Head of caudate nucleus (tissue), 42 donors: ENCODE results near the gene BTRC.
"Not testable (repeated sequence)": the region's sequence is repeated elsewhere in the genome, so short reads cannot be mapped to it uniquely, and the experiment has no call there.

Experiments used
- DNase-seq, 42 donors: peaks; one replicate each; pipeline versions ENCODE4 v3.0.0 to v3.0.0-alpha.2; 2020 to 2021; ENCODE audit warnings: mixed read lengths in 7 of 42
- intact Hi-C: fragments of 100-400 bp; cut with DNase I; formaldehyde crosslinking; loops from one replicate; pipeline ENCODE4 v1.15.0; 2022

BTRC gene

DNA sequence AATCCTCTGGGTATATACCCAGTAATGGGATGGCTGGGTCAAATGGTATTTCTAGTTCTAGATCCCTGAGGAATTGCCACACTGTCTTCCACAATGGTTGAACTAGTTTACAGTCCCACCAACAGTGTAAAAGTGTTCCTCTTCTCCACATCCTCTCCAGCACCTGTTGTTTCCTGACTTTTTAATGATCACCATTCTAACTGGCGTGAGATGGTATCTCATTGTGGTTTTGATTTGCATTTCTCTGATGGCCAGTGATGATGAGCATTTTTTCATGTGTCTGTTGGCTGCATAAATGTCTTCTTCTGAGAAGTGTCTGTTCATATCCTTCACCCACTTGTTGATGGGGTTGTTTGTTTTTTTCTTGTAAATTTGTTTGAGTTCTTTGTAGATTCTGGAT lies 68.0 kb downstream of the BTRC start:
- intact Hi-C loops, DNase-seq: not testable (repeated sequence)

DNA sequence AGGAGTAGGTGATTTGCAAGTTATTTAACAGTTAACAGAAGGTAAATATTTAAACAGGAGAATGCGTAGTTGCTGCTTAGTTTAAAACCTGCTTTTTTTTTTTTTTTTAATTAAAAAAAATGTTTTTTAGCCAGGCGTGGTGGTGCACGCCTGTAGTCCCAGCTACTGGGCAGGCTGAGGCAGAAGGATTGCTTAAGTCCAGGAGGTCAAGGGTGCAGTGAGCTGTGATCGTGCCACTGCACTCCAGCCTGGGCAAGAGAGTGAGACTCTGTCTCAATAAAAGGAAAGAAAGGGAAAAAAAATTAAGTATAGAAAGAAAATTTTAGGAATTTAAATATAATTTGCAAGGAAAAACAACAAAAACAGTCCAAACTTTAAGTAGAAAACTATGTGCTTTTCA lies 71.6 kb downstream of the BTRC start:
- no peak for DNase-seq
- intact Hi-C loops: no loop called here

DNA sequence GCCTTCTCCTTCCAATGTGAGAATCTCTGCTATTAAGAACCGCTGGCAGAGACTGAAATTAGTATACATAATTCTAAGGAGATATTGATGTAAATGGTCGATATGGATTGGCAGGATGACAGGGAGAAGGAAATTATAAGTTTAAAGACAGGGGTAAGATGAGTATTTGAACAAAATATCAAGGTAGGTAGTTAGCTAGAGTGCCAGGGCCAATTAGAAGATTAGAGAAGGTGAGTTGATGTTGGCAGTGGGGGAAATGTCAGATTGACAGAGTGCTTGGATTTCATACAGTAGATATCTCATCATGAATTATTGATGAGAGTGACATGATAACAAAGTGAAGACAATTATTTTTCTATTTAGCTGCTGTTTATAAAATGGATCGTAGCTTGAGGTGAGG lies 74.1 kb downstream of the BTRC start:
- DNase-seq: no peak
- intact Hi-C loops: no loop called here

DNA sequence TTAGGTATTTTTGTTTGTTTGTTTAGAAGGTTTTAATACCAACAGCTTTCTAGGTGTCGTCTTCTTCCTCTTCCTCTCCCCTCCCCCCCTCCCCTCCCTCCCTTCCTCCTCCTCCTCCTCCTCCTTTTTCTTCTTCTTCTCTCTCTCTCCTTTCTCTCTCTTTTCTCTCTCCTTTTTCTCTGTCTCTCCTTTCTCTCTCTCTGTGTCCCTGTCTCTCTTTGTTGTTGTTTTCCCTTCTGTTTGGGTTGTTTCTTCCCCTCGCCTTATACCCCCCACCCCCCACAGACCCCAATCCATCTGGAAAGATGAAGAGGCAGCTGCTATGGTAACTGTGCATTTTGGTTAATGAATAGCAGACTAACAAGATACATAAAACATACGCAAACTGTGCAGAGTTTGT lies 75.5 kb downstream of the BTRC start:
- intact Hi-C loops: no loop called here
- DNase-seq: no peak

DNA sequence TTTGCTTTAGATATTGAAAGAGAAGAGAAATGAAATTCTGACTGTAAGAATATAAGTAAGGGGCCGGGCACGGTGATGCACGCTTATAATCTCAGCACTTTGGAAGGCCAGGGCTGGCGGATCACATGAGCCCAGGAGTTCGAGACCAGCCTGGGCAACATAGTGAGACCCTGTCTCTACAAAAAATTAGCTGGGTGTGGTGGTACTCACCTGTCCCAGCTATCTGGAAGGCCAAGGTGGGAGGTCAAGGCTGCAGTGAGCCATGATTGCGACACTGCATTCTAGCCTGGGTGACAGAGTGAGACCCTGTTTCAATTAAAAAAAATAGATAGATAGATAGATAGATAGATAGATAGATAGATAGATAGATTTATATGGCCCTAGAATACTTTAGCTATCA lies 82.3 kb downstream of the BTRC start:
- intact Hi-C loops: no loop called here
- no peak for DNase-seq

DNA sequence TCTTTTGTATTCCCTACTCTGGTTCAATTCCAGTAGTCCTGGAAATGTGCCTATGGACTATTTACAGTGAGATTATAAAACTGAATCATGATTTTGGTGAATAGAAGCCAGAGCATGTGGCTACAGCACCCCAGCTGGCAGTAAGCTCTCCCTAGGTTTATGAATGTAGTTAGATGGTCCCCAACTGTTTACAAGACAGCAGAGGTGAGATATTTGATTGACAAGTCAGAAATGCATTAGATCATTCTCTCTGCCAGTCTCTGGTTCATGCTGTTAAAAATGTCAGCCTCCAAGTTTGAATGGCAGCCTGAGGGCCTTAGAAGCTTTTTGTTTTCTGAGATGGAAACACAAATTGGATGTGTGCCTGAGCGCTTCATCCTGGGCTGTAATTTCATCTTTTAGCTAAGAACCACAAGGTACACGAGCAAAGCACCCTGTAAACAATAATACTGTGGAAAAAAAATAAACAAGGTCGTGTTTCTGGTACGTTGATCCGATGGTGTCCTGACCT lies 85.0 kb downstream of the BTRC start:
- DNase-seq: no peak
- intact Hi-C loops: no loop called here

DNA sequence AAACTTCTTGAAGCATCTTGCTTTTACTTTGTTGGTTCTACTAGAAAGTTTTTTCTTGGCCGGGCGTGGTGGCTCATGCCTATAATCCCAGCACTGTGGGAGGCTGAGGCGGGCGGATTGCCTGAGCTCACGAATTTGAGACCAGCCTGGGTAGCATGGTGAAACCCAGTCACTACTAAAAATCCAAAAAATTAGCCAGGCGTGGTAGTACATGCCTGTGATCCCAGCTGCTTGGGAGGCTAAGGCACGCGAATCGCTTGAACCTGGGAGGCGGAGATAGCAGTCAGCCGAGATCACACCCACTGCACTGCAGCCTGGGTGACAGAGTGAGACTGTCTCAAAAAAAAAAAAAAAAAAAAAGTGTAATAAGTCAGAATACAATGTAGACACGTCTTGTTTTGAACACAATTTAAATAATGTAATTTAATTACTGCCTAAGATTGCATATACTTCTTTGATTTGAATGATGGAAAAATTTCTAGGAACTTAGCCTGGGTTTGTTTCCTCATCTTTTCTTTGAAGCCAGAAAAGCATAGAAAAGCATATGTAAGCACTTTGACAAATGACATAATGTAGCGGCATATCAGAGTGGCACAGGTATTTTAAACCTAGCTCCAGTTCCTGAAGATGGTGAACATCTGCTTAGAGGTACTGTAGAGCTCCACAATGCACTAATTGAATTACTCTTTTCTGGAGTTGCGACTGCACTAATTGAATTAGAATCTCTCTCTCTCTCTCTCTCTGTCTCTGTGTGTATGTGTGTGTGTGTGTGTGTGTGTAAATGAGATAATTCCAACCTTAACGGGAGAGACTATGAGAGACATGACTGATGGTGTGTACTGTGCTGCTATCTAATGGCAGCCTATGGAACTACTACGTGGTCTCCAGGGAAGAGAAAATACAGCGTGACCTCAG lies 87.8 kb downstream of the BTRC start:
- intact Hi-C loops: loop anchor here (10.0 kb wide), 1 partner anchor 157 kb away; no protein-coding TSS in a partner anchor
- DNase-seq: peak in 38 of 42 donors; percentile 15 to 74 (median 42)

DNA sequence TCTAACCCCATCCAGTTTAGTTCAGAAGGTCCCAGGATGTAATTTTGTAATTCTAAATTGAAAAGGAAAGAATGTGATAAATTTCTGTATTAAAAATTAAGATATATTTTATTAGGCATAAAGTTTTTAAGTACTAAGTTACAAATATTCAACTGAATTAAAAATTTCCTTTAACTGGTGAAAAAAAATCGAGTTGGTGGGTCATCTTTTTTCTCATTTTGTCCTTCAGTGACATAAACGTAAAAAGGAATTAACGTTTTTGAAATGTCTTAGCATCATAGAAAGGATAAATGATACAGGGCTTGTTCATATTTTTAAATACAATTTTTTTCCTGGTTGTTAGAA lies 88.5 kb downstream of the BTRC start:
- intact Hi-C loops: loop anchor here (10.0 kb wide), 1 partner anchor 158 kb away; no protein-coding TSS in a partner anchor
- DNase-seq: no peak

DNA sequence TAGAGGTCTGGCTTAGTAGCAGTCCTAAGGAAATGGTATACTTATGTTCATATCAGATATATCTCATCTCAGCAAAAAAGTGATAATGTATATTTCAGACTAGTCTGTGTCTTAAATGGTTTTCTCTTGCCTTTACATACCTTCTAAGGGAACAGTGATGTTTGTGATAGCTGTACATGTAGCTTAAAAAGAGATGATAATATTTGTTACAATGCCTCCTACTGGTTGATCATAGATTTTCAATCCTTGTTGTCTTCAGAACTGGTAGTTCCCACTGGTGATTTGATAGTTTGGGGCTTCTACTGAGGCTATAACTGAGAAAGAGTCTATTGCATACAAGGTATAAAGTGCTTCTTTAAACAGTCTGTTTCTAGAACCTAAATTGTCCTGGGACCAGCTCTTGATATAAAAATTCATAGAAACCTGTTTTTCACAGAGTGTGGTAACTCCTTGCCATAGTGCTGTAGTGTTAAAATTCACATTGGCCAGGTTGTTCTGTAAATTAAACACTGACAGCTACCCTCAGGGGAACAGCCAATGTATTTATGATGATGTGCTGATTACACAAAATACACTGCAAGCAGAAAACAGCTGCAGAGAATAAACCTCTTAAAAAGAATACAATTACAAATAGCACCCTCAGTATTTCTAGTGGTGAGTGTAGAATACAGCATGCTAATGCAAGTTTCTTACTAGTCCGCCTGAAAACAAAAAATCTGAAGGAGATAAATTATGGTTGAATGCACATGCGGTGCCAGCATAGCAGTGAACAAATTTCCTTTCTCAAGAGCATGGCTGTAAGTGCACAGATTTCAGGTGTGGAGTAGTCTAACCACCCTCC lies 90.3 kb downstream of the BTRC start:
- no peak for DNase-seq
- intact Hi-C loops: loop anchor here (10.0 kb wide), 1 partner anchor 159 kb away; no protein-coding TSS in a partner anchor

DNA sequence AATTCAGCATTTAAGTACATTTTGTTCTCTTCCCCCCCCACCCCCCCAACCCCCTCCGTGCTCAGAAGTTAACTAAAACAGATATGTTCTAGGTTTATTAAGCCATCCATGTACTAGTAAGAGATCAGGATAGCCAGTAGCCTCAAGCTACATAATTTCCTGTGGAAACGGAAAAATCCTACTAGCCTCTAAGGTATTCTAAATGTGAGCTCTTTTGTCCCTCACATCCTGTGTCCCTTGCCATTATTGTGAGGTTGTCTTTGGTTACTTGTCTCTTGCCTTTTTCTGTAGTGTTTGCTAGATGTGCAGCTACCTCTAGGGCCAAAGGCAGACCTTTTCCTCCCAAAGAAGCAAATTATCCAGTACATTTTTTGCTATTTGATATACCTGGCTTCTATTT lies 92.1 kb downstream of the BTRC start:
- DNase-seq: no peak
- intact Hi-C loops: loop anchor here (10.0 kb wide), 1 partner anchor 161 kb away; no protein-coding TSS in a partner anchor

DNA sequence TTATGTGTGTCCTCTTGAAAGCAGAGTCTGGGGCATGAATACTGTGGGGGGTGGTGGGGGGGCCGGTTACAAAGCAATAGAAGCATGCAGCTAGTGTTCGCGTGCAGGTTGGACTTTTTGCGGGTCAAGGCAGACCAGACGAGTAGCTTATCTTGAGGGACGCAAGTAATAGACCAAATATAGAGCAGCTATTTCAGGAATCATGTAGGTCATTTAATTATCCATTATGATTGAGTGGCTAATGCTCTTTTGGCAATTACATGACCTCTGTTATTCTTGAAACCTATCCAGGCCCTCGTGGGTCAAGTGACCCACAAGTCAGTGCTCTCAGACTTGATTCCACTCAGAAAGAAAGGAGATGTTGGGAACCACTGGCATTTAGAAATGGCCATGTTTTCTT lies 93.0 kb downstream of the BTRC start:
- no peak for DNase-seq
- intact Hi-C loops: loop anchor here (10.0 kb wide), 1 partner anchor 162 kb away; no protein-coding TSS in a partner anchor

DNA sequence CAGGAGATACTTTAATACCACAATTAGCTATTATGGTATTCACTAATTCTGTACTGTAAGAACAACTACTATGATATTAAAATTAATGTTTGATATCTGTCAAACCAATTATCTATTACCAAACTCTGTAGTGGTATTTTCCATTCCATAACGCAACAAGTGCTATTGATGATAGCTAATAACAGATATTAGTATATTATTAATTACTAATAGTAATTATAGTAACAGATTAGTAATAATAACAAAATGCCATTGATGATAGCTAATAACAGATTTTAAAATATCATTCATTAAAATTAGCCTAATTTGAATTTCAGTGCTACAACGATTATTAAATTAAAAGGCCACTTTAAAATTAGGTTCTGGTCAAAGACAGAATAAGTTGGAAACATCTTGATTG lies 93.5 kb downstream of the BTRC start:
- intact Hi-C loops: loop anchor here (10.0 kb wide), 1 partner anchor 163 kb away; no protein-coding TSS in a partner anchor
- no peak for DNase-seq

DNA sequence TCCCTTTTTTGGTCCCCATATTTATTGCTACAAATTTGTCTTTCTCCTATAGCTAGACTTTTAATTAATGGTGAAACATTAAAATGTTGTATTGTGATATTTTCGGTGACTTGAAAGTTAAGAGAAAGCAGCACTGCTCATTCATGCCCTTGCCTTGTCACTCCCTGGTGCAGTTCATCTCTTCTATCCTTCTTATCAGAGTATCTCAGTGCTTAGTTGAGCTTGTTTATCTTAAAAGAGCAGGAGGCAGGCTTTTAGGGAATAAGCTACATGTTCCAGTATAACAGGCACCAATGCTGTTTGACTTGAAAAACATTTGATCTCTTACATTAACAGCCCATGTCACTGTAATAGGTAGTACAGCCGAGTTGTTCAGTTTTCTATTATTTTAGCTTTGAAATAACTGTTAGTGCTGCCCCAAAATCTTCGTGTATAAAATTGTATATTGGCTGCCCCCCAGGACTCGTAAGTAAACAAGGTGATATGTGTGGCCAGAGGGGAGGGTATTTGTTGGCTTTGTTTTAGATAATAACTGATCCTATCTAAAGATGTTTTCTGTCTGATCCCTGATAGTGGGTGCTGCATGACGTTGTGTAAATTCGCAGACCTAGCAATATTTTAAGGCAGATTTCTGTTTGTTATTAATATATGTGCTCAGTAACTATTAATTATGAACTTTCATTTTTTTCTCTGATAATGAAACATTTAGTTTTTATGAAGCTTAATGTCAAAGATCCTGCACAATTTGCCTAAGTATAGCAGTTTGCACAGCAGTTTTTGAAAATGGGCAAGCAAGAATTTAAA lies 96.5 kb downstream of the BTRC start:
- intact Hi-C loops: no loop called here
- DNase-seq: no peak

DNA sequence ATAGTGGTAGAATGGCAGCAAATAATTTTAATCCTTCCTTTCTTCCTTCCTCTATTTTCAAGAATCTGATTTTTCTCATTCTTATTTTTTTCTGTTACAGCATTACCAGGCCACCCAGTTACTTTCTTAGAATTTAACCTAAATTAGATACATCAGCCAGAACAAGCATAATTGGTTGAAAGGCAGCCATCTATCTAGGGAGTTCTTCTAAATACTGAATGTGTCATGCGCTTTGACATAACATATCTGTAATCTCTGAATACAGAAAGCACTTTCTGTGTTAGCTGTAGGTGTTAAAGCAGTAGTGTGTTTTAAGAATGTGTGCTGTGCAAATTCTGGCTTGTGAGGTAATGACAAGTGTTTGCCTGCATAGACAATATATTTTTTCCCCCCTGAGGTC lies 97.3 kb downstream of the BTRC start:
- intact Hi-C loops: no loop called here
- DNase-seq: no peak

DNA sequence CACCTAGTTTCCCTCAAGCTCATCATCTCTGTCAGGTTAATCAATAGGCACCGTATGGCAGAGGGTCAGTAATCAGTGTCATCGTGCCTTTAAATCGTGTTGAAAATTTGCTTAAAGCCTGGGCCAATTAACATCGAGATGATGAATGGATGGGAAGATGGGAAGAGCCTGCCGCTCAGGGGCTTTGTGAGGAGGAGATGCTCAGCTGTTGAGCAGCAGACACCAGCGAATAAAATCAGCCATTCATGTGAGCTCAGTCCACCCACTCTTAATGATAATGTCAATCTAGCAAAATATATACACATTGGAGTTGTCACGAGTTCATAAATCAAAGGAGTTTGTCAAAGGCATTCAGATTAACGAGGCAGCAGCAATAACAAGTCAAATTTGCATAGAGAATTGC lies 97.7 kb downstream of the BTRC start:
- intact Hi-C loops: no loop called here
- DNase-seq: peak in 18 of 42 donors; percentile 9 to 61 (median 24)

DNA sequence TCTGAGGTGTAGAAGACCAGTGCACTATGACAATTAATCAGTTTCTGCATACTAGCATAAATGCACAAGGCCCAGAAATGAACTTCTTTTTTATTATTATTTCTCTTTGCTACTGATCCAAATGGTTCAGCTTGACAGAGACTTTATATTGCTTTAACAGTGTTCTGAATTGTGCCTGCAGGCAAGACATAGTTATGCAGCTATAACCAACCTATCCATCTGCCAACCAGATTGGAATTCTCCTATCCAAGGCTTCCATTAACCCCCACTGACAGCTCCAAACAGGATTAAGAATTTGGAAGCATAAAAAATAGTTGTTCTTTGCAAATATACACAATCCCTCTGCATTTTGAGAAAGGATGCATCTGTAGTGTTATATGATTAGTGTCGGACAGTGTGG lies 98.2 kb downstream of the BTRC start:
- intact Hi-C loops: no loop called here
- no peak for DNase-seq

DNA sequence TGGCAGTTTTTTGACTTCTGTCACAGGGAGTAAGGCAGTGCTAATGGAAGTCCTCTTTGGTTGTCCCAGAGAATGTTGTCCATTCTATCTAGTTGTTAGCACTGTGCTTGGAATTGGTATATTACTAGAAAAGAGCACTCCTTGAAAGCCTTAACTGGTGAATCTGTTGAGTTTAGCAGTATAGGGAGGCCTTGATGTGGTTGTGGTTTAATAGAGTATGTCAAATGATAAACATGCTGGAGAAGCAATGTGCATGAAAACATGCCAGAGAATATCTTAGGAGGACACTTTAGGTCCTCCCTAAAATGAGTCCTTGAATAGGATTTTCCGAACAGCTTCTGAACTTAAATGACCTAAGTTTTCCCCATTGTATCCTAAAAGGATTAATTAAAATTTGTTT lies 98.6 kb downstream of the BTRC start:
- no peak for DNase-seq
- intact Hi-C loops: no loop called here

DNA sequence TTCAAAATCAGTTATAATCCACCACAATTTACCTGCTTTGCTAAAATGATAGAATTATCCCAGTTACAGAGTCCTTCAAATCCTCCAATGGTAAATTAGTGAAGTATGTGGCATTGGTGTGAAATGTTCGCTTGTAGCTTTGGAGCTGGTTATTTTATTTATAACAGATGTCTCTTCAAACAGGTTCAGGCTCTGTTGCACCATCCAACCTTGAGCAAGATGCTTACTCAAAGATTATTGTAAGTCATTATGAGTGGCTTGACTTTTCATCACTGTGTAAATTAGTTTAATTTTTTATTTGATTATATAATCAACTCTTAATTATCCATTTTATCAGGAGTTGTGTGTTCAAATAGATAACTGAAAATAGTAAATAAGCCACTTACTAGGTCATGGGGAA lies 99.4 kb downstream of the BTRC start:
- no peak for DNase-seq
- intact Hi-C loops: no loop called here
